ENCODE measurements around the gene CELF5. TPM values are rescaled to one million over a fixed set of nuclear protein-coding genes. Genes with fewer than 3 reads are reported as not detected.

The CELF5 gene
- total and polyA plus RNA-seq, 7 donors: 0.06 TPM; not detected in 6

DNA sequence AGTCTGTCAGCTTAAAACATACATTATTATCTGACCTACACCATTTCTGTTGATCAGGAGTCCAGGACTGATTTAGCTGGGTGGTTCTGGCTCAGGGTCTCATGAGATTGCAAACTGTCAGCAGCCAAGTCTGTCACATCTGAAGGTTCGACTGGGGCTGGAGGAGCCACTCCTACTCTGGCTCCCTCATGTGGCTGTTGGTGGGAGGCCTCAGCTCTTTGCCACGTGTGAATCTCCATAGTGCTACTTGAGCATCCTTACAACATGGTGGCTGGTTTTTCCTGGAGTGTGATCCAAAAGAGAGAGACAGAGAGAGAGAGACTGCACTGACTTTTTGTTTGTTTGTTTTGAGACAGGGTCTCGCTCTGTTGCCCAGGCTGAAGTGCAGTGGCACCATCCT is 78.3 kb downstream of the CELF5 start:
- Histone ChIP-seq H3K4me3 (no peak overlapping the region), H3K4me1 (no peaks in the 10 kb centered on the region), H3K27me3 (ENCODE audit: insufficient read depth in 3 of 3, low read length in 2 of 3) (peaks cover 3 to 58% (median 4%) of the 10 kb centered on the region in 3 donors), H3K36me3 (ENCODE audit: insufficient read depth in 1 of 2, low read depth in 1 of 2) (no peaks in the 10 kb centered on the region), H3K9me3 (no peaks in the 10 kb centered on the region), H3K27ac (no peak overlapping the region)
- 57 to 72% (median 57%) methylated on average over 3 of the region's 3 CpGs for WGBS, 3 donors
- TF ChIP-seq, protein P1, sequence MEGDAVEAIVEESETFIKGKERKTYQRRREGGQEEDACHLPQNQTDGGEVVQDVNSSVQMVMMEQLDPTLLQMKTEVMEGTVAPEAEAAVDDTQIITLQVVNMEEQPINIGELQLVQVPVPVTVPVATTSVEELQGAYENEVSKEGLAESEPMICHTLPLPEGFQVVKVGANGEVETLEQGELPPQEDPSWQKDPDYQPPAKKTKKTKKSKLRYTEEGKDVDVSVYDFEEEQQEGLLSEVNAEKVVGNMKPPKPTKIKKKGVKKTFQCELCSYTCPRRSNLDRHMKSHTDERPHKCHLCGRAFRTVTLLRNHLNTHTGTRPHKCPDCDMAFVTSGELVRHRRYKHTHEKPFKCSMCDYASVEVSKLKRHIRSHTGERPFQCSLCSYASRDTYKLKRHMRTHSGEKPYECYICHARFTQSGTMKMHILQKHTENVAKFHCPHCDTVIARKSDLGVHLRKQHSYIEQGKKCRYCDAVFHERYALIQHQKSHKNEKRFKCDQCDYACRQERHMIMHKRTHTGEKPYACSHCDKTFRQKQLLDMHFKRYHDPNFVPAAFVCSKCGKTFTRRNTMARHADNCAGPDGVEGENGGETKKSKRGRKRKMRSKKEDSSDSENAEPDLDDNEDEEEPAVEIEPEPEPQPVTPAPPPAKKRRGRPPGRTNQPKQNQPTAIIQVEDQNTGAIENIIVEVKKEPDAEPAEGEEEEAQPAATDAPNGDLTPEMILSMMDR (IDR thresholded peaks at IDR 0.05): no peak
- no peak for DNase-seq
- ATAC-seq: no peak
- intact Hi-C loops (cut with DNase I): loop anchor here in 1 of 2 donors (10.0 kb wide), 1 partner anchor 312 kb away; no protein-coding TSS in a partner anchor

DNA sequence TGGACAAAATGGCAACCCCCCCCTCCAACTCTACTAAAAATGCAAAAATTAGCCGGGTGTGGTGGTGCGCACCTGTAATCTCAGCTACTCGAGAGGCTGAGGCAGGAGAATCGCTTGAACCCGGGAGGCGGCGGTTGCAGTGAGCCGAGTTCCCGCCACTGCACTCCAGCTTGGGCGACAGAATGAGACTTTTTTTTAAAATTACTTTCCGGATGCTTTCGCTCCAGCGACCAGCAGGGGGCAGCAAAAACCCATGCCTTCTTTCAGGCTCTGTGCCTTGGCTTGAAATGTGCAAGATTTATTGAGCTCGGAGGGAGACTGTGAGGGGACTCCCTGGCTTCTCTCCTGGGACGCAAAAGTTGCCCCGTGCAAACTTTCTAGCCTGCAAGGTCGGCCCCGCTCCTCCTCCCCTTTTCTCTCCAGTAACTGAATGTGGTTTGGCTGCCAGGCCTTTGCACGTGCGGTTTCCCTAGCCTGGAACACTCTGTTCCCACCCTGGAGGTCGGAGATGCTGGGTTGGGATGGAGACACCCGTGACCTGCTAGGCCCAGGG is 80.5 kb downstream of the CELF5 start:
- Histone ChIP-seq H3K4me3 (no peak overlapping the region), H3K4me1 (no peaks in the 10 kb centered on the region), H3K36me3 (ENCODE audit: insufficient read depth in 1 of 2, low read depth in 1 of 2) (no peaks in the 10 kb centered on the region), H3K9me3 (no peaks in the 10 kb centered on the region), H3K27ac (no peak overlapping the region), H3K27me3 (ENCODE audit: insufficient read depth in 3 of 3, low read length in 2 of 3) (peaks cover 3 to 59% (median 6%) of the 10 kb centered on the region in 3 donors)
- WGBS, 3 donors: 2 to 5% (median 3%) methylated on average over 22 of the region's 22 CpGs
- DNase-seq (peak; percentile 61 to 87), ATAC-seq (peak; percentile 54 to 85 (median 64))
- intact Hi-C loops (cut with DNase I): loop anchor here (2.0 to 10.0 kb wide), 3 partner anchors 167 to 310 kb away; no protein-coding TSS in a partner anchor
- TF ChIP-seq, protein P1 (IDR thresholded peaks at IDR 0.05): peak; percentile 87

DNA sequence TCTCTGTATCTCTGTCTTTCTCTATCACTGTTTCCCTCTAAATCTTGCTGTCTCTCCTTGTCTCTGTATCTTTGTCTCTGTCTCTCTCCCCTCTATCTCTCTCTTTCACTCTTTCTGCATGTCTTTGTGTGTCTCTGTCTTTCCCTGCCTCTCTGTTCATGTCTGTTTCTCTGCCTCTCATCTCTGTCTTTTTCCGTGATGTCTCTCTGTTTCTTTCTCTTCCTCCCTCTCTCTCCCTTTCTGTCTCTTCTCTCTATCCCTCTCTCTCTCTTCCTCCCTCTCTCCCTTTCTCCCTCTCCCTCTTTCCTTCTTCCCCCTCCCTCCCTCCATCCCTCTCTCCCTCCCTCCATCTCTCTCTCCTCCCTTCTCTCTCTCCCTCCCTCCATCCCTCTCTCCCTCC is 85.3 kb downstream of the CELF5 start:
- no peak overlapping the region for H3K27ac ChIP-seq
- no peak for DNase-seq
- no peaks in the 10 kb centered on the region for H3K36me3 ChIP-seq (ENCODE audit: insufficient read depth in 1 of 2, low read depth in 1 of 2)
- TF ChIP-seq, protein P1 (IDR thresholded peaks at IDR 0.05): no peak
- peaks cover 0 to 50% (median 18%) of the 10 kb centered on the region in 3 donors for H3K27me3 ChIP-seq (ENCODE audit: insufficient read depth in 3 of 3, low read length in 2 of 3)
- H3K9me3 ChIP-seq: no peaks in the 10 kb centered on the region
- no peaks in the 10 kb centered on the region for H3K4me1 ChIP-seq
- 48 to 63% (median 58%) methylated on average over 1 of the region's 1 CpG for WGBS, 3 donors
- H3K4me3 ChIP-seq: no peak overlapping the region
- intact Hi-C loops (cut with DNase I): loop anchor here (5.0 to 10.0 kb wide), 2 partner anchors 163 to 305 kb away; no protein-coding TSS in a partner anchor
- no peak for ATAC-seq

DNA sequence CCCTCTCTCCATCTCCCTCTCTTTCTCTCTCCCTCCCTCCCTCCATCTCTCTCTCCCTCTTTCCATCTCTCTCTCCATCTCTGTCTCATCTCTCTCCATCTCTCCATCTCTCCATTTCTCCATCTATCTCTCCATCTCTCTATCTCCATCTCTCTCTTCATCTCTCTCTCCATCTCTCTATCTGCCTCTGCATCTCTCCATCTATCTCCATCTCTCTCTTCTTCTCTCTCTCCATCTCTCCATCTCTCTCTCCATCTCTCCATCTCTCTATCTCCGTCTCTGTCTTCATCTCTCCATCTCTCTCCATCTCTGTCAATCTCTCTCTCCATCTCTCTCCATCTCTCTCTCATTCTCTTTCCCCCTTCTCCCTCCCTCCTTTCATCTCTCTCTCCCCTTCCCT is 85.8 kb downstream of the CELF5 start:
- intact Hi-C loops (cut with DNase I): no loop called here
- Histone ChIP-seq H3K36me3 (ENCODE audit: insufficient read depth in 1 of 2, low read depth in 1 of 2) (no peaks in the 10 kb centered on the region), H3K4me1 (no peaks in the 10 kb centered on the region), H3K27ac (no peak overlapping the region), H3K27me3 (ENCODE audit: insufficient read depth in 3 of 3, low read length in 2 of 3) (peaks cover 0 to 54% (median 21%) of the 10 kb centered on the region in 3 donors), H3K9me3 (no peaks in the 10 kb centered on the region), H3K4me3 (no peak overlapping the region)
- TF ChIP-seq, protein P1 (IDR thresholded peaks at IDR 0.05): no peak
- ATAC-seq: no peak
- no peak for DNase-seq
- WGBS, 3 donors: 67 to 76% (median 70%) methylated on average over 1 of the region's 1 CpG

DNA sequence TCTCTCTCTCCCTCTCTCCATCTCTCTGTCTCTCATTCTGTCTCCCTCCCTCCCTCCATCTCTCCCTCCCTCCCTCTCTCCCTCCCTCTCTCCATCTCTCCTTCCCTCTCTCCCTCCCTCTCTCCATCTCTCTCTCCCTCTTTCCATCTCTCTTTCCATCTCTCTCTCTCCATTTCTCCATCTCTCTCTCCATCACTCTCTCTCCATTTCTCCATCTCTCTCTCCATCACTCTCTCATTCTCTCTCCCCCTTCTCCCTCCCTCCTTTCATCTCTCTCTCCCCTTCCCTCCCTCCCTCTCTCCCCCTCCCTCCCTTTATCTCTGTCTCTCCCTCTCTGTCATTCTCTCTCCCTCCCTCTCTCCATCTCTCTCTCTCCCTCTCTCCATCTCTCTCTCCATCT is 86.2 kb downstream of the CELF5 start:
- H3K27ac ChIP-seq: no peak overlapping the region
- H3K27me3 ChIP-seq (ENCODE audit: insufficient read depth in 3 of 3, low read length in 2 of 3): peaks cover 0 to 54% (median 21%) of the 10 kb centered on the region in 3 donors
- TF ChIP-seq, protein P1 (IDR thresholded peaks at IDR 0.05): no peak
- no peaks in the 10 kb centered on the region for H3K4me1 ChIP-seq
- no peaks in the 10 kb centered on the region for H3K9me3 ChIP-seq
- H3K4me3 ChIP-seq: no peak overlapping the region
- no peaks in the 10 kb centered on the region for H3K36me3 ChIP-seq (ENCODE audit: insufficient read depth in 1 of 2, low read depth in 1 of 2)
- intact Hi-C loops (cut with DNase I): no loop called here
- ATAC-seq (no peak), DNase-seq (no peak)

All from psoas muscle (tissue), 8 donors.